GM12878 (cell line): Measurements from ENCODE around the gene RFX3. TPM values are rescaled to one million over a fixed set of nuclear protein-coding genes. Genes with fewer than 3 reads are reported as not detected.
A peak's percentile ranks its signal among the peaks of the same experiment; 100 is the strongest.

Experiments
- BMI1 ChIP-seq: fragments of 450-650 bp; IDR thresholded peaks from 2 replicates; pipeline ENCODE4 v1.6.1; 2016; ENCODE audit warnings: mild to moderate bottlenecking, moderate library complexity, borderline replicate concordance
- BRCA1 ChIP-seq: IDR thresholded peaks from 2 replicates; pipeline ENCODE4 v1.6.1; 2011; ENCODE audit warnings: low read depth, low read length, improper control_type of control experiment
- KAT2A ChIP-seq: conservative IDR thresholded peaks from 2 replicates; pipeline ENCODE4 v1.6.1; 2011; ENCODE audit warnings: low read depth, low read length; ENCODE audit not compliant: control insufficient read depth
- MEF2A ChIP-seq: IDR thresholded peaks from 2 replicates; pipeline ENCODE4 v1.6.1; 2011; ENCODE audit warnings: low read depth, mild to moderate bottlenecking, low read length, moderate library complexity; ENCODE audit not compliant: insufficient read depth
- MTA3 ChIP-seq: IDR thresholded peaks from 2 replicates; pipeline ENCODE4 v1.6.1; 2012; ENCODE audit warnings: low read length, inconsistent platforms, borderline replicate concordance
- NFYA ChIP-seq: IDR thresholded peaks from 2 replicates; pipeline ENCODE4 v1.6.1; 2011; ENCODE audit warnings: low read depth, mild to moderate bottlenecking, low read length, improper control_type of control experiment, borderline replicate concordance
- POLR2AphosphoS2 ChIP-seq: IDR thresholded peaks from 2 replicates; pipeline ENCODE4 v1.6.1; 2011; ENCODE audit warnings: low read depth, mild to moderate bottlenecking, low read length, improper control_type of control experiment, moderate library complexity
- RB1 ChIP-seq: fragments of 450-650 bp; formaldehyde crosslinking; IDR thresholded peaks from 2 replicates; pipeline ENCODE4 v1.6.1; 2017; ENCODE audit warnings: mild to moderate bottlenecking, borderline replicate concordance
- RELA ChIP-seq: fragments of 450-650 bp; IDR thresholded peaks from 2 replicates; pipeline ENCODE4 v1.8.0; 2014; ENCODE audit warnings: borderline replicate concordance; ENCODE audit not compliant: partially characterized antibody
- SREBF2 ChIP-seq: IDR thresholded peaks from 2 replicates; pipeline ENCODE4 v1.6.1; 2012; ENCODE audit warnings: mild to moderate bottlenecking, low read length
- YY1 ChIP-seq: IDR thresholded peaks from 2 replicates; pipeline ENCODE4 v1.6.1; 2011; ENCODE audit warnings: low read depth, mild to moderate bottlenecking, low read length
- ZNF207 ChIP-seq: fragments of 450-650 bp; IDR thresholded peaks from 2 replicates; pipeline ENCODE4 v1.6.1; 2014; ENCODE audit warnings: antibody characterized with exemption, mild to moderate bottlenecking, borderline replicate concordance
- ZSCAN29 ChIP-seq: fragments of 450-650 bp; IDR thresholded peaks from 2 replicates; pipeline ENCODE4 v1.6.1; 2017; ENCODE audit warnings: mild to moderate bottlenecking, moderate library complexity
- polyA plus RNA-seq, 11 experiments: library from polyadenylated mRNA; depleted of rRNA in 4 of 11; unstranded in 6 of 11; stranded (reverse) in 5 of 11; fragments of >200 nt; fragmentation: Nextera tagmentation in 4 of 11; fragmentation: Illumina TruSeq in 1 of 11; extraction: Ambion mirVana in 4 of 11; extraction: Trizol in 1 of 11; gene quantifications; 1 replicate in 1 of 11; 2 replicates in 10 of 11; pipeline versions ENCODE4 v1.2.1 to v1.2.3, GENCODE V29; 2011 to 2016; ENCODE audit warnings: inconsistent platforms in 2 of 11, missing spikeins in 2 of 11, low read depth in 1 of 11
- total RNA-seq, 4 experiments: library from RNA; depleted of rRNA in 3 of 4; stranded (reverse); fragments of >200 nt in 3 of 4; fragmentation: Illumina TruSeq in 1 of 4; extraction: Trizol in 1 of 4; gene quantifications; 2 replicates each; pipeline versions ENCODE4 v1.2.1 to v1.2.3, GENCODE V29; 2013 to 2021
- TF ChIP-seq, protein P1 (sequence below): fragments of 450-650 bp; IDR thresholded peaks from 2 replicates; pipeline ENCODE4 v1.6.1; 2017; ENCODE audit warnings: mild to moderate bottlenecking, moderate library complexity
- TF ChIP-seq, protein P2 (sequence below): IDR thresholded peaks from 2 replicates; pipeline ENCODE4 v1.6.1; 2012; ENCODE audit warnings: low read depth, low read length, improper control_type of control experiment

The RFX3 gene
- total and polyA plus RNA-seq, 10 of the 15 experiments (the other 5 are each of a cell fraction or from before 2014, with no cell fraction given): 1.2 to 26.4 (median 6.7) TPM

DNA sequence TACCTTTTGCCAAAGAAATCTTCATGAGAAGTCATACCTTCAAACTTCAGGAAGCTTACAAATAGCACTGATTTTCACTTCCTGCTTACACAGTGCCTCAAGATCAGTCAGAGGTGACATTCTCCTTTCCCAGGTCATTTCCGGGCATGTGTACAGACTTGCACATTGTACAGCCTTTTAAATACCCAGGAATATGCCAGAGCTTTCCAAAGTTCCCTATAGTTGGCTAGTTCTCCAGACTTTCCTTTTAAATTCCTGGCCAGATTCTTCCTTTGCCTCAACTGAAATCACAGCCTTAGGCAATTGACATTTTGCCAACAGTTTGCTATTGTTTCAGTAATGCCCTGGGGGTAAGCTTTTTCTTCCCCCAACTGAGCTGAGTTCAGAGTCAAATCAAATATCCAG lies 47.2 kb downstream of the RFX3 start (continued):
- no peak for TF ChIP-seq SREBF2
- TF ChIP-seq MEF2A: peak; percentile 22; the same call in 1 of the 2 replicates
- no peak for TF ChIP-seq ZSCAN29
- no peak for TF ChIP-seq BRCA1
- TF ChIP-seq ZNF207: no peak
- TF ChIP-seq, protein P1, sequence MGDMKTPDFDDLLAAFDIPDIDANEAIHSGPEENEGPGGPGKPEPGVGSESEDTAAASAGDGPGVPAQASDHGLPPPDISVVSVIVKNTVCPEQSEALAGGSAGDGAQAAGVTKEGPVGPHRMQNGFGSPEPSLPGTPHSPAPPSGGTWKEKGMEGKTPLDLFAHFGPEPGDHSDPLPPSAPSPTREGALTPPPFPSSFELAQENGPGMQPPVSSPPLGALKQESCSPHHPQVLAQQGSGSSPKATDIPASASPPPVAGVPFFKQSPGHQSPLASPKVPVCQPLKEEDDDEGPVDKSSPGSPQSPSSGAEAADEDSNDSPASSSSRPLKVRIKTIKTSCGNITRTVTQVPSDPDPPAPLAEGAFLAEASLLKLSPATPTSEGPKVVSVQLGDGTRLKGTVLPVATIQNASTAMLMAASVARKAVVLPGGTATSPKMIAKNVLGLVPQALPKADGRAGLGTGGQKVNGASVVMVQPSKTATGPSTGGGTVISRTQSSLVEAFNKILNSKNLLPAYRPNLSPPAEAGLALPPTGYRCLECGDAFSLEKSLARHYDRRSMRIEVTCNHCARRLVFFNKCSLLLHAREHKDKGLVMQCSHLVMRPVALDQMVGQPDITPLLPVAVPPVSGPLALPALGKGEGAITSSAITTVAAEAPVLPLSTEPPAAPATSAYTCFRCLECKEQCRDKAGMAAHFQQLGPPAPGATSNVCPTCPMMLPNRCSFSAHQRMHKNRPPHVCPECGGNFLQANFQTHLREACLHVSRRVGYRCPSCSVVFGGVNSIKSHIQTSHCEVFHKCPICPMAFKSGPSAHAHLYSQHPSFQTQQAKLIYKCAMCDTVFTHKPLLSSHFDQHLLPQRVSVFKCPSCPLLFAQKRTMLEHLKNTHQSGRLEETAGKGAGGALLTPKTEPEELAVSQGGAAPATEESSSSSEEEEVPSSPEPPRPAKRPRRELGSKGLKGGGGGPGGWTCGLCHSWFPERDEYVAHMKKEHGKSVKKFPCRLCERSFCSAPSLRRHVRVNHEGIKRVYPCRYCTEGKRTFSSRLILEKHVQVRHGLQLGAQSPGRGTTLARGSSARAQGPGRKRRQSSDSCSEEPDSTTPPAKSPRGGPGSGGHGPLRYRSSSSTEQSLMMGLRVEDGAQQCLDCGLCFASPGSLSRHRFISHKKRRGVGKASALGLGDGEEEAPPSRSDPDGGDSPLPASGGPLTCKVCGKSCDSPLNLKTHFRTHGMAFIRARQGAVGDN: no peak
- no peak for TF ChIP-seq YY1
- TF ChIP-seq POLR2AphosphoS2: no peak
- TF ChIP-seq, protein P2, sequence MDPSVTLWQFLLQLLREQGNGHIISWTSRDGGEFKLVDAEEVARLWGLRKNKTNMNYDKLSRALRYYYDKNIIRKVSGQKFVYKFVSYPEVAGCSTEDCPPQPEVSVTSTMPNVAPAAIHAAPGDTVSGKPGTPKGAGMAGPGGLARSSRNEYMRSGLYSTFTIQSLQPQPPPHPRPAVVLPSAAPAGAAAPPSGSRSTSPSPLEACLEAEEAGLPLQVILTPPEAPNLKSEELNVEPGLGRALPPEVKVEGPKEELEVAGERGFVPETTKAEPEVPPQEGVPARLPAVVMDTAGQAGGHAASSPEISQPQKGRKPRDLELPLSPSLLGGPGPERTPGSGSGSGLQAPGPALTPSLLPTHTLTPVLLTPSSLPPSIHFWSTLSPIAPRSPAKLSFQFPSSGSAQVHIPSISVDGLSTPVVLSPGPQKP: no peak
- TF ChIP-seq NFYA: no peak
- TF ChIP-seq MTA3: 0 out of 2 replicates have a peak, but pooled peaks have one; percentile 59
- no peak for TF ChIP-seq BMI1
- TF ChIP-seq KAT2A: no peak
- no peak for TF ChIP-seq RB1
- TF ChIP-seq RELA: no peak
